Measurements from ENCODE around the gene TNS3. TPM values are rescaled to one million over a fixed set of nuclear protein-coding genes. Genes with fewer than 3 reads are reported as not detected.

The TNS3 gene
- total RNA-seq, 1 experiment from 2014 or later = 9.5 TPM

DNA sequence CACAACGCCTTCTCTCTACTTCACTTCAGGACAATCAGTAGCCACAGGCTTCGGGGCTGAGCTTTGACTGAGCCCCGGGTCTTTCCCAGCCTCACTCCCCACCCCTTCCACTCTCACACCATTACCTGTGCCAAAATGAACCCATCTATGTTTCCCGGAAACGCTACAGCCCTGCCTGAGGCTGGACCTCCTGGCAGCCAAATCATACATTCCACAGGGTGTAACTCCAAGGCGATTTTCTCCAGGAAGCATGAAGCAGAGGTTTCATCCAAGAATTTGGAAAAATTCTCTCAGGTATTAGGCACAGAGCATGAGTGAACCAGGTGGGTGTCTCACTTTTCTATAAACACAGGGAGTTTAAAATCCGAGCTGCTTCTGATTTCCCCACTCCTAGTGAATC is 286.3 kb downstream of the TNS3 start:
- Histone ChIP-seq H3K27me3 (ENCODE audit: insufficient read depth, low read length) (no peaks in the 10 kb centered on the region), H3K14ac (ENCODE audit: insufficient read depth, low read length) (no peak overlapping the region), H2BK5ac (ENCODE audit: insufficient read length, low read length) (no peak overlapping the region), H2BK15ac (ENCODE audit: low read depth, low read length) (no peak overlapping the region), H3K4me2 (ENCODE audit: insufficient read depth, insufficient read length, low read length) (no peak overlapping the region), H4K8ac (replicated peaks; ENCODE audit: insufficient read length, low read depth, low read length) (no peak overlapping the region), H4K5ac (ENCODE audit: insufficient read length, low read depth, low read length) (no peak overlapping the region), H3K18ac (ENCODE audit: insufficient read length, low read depth, low read length) (no peak overlapping the region), H3K23ac (ENCODE audit: insufficient read length, low read depth, low read length) (no peak overlapping the region), H3T11ph (ENCODE audit: low read length) (no peak overlapping the region), H3K23me2 (ENCODE audit: insufficient read length, low read depth, low read length, poor library complexity, severe bottlenecking) (no peaks in the 10 kb centered on the region), H3K56ac (ENCODE audit: insufficient read length, low read depth, low read length) (no peak overlapping the region), H4K91ac (ENCODE audit: insufficient read length, low read depth, low read length) (no peak overlapping the region), H2BK20ac (ENCODE audit: low read depth, low read length, poor library complexity, severe bottlenecking) (no peak overlapping the region), H3K4ac (ENCODE audit: low read depth, low read length) (no peak overlapping the region), H2BK120ac (ENCODE audit: low read depth, low read length, poor library complexity, severe bottlenecking) (no peak overlapping the region), H3K27ac (ENCODE audit: insufficient read length, low read depth, low read length) (no peak overlapping the region), H3K79me2 (ENCODE audit: insufficient read depth, low read length) (no peaks in the 10 kb centered on the region), H2AFZ (ENCODE audit: low read length) (no peak overlapping the region), H3K9me3 (ENCODE audit: control insufficient read depth, low read depth, low read length) (no peaks in the 10 kb centered on the region), H3K79me1 (ENCODE audit: insufficient read depth, low read depth, low read length, poor library complexity, severe bottlenecking) (no peaks in the 10 kb centered on the region), H4K20me1 (ENCODE audit: control insufficient read depth, insufficient read depth, insufficient read length) (no peaks in the 10 kb centered on the region), H2AK5ac (ENCODE audit: insufficient read length, low read length) (no peak overlapping the region), H3K9ac (ENCODE audit: extremely low read depth, insufficient read length, low read length) (no peak overlapping the region), H3K4me1 (ENCODE audit: insufficient read depth, low read length) (no peaks in the 10 kb centered on the region), H2BK12ac (ENCODE audit: insufficient read length, low read depth, low read length) (no peak overlapping the region)
- Mint-ChIP-seq H3K9me3 (no peaks in the 10 kb centered on the region), H3K4me3 (no peak overlapping the region), H3K27ac (peak overlapping the region in 1 of 3 experiments; percentile 52; a peak in 1 of 7 replicates), H3K4me1 (peaks cover 0 to 3% of the 10 kb centered on the region in 2 experiments; a peak in 2 of 4 replicates), H3K27me3 (ENCODE audit: low read depth) (no peaks in the 10 kb centered on the region), H3K36me3 (ENCODE audit: insufficient read depth in 1 of 3, low read depth in 3 of 3) (peaks cover 0 to 4% (median 2%) of the 10 kb centered on the region in 3 experiments; a peak in 3 of 7 replicates)
- whole genome bisulfite sequencing (ENCODE audit: extremely low coverage, insufficient read length, low lambda C conversion rate) = no CpG with 5 or more reads among the region's 7 CpGs
- TF ChIP-seq, protein P1, sequence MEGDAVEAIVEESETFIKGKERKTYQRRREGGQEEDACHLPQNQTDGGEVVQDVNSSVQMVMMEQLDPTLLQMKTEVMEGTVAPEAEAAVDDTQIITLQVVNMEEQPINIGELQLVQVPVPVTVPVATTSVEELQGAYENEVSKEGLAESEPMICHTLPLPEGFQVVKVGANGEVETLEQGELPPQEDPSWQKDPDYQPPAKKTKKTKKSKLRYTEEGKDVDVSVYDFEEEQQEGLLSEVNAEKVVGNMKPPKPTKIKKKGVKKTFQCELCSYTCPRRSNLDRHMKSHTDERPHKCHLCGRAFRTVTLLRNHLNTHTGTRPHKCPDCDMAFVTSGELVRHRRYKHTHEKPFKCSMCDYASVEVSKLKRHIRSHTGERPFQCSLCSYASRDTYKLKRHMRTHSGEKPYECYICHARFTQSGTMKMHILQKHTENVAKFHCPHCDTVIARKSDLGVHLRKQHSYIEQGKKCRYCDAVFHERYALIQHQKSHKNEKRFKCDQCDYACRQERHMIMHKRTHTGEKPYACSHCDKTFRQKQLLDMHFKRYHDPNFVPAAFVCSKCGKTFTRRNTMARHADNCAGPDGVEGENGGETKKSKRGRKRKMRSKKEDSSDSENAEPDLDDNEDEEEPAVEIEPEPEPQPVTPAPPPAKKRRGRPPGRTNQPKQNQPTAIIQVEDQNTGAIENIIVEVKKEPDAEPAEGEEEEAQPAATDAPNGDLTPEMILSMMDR (conservative IDR thresholded peaks at IDR 0.05) = no peak
- DNase-seq = no peak
